ENCODE measurements around the gene KSR1. TPM values are rescaled to one million over a fixed set of nuclear protein-coding genes. Genes with fewer than 3 reads are reported as not detected.

Gene KSR1
- total RNA-seq, 2 donors from 2014 or later: 7.9 to 10.2 TPM

DNA sequence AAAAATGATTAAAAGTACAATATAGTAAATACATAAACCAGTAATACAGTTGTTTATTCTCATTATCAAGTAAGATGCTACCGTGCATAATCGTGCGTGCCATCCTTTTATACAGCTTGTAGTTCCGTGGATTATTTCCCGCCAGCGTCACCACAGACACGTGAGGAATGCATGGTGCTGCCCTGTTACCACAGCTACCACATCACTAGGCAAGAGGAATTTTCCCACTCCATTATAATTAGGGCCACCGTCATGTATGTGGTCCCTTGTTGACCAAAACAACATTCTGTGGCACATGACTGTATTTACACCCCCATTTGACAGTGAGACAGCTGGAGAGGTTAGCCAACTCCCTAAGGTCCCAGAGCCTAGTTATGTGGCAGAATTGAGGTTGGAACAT, 144.2 kb downstream of the KSR1 start:
- Histone ChIP-seq H3K4me1 (peaks cover 0 to 9% of the 10 kb centered on the region in 2 donors), H3K27ac (no peak overlapping the region), H3K36me3 (peaks cover 26% of the 10 kb centered on the region), H3K9me3 (no peaks in the 10 kb centered on the region), H3K4me3 (no peak overlapping the region), H3K27me3 (no peaks in the 10 kb centered on the region)
- TF ChIP-seq CTCF (IDR thresholded peaks at IDR 0.05): no peak
- DNase-seq (ENCODE audit: low spot score): no peak

GRCh38 chr17:27601069-27601974, 145.1 kb downstream of the KSR1 start:
- Histone ChIP-seq H3K4me1 (peaks cover 0 to 9% of the 10 kb centered on the region in 2 donors), H3K27me3 (no peaks in the 10 kb centered on the region), H3K36me3 (peaks cover 35% of the 10 kb centered on the region), H3K4me3 (no peak overlapping the region), H3K9me3 (no peaks in the 10 kb centered on the region), H3K27ac (no peak overlapping the region)
- peak; percentile 84 to 98 for TF ChIP-seq CTCF (IDR thresholded peaks at IDR 0.05)
- peak; percentile 91 for DNase-seq (ENCODE audit: low spot score)

DNA sequence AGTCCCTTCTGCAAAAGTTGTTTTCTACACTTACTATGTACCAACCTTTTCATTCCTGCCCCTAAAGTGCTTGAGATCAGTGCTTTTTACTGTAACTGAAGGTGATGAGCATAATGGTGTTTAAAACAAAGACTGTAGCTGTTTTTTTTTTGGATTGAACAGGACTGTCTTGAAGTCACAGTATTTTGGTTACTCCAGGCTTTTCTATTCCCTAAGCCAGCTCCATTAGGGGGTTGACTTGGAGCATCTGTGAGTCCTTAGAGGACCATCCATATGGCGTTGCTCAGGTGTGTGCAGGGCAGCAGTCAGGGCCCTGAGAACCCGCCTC, 145.7 kb downstream of the KSR1 start:
- no peak for TF ChIP-seq CTCF (IDR thresholded peaks at IDR 0.05)
- no peak for DNase-seq (ENCODE audit: low spot score)
- Histone ChIP-seq H3K27me3 (no peaks in the 10 kb centered on the region), H3K4me3 (no peak overlapping the region), H3K27ac (no peak overlapping the region), H3K36me3 (peaks cover 41% of the 10 kb centered on the region), H3K9me3 (no peaks in the 10 kb centered on the region), H3K4me1 (peaks cover 0 to 9% of the 10 kb centered on the region in 2 donors)

GRCh38 chr17:27602721-27603420, 146.6 kb downstream of the KSR1 start:
- Histone ChIP-seq H3K27me3 (no peaks in the 10 kb centered on the region), H3K9me3 (no peaks in the 10 kb centered on the region), H3K27ac (no peak overlapping the region), H3K36me3 (peaks cover 45% of the 10 kb centered on the region), H3K4me3 (no peak overlapping the region), H3K4me1 (peaks cover 0 to 9% of the 10 kb centered on the region in 2 donors)
- peak; percentile 82 for DNase-seq (ENCODE audit: low spot score)
- peak; percentile 94 to 99 for TF ChIP-seq CTCF (IDR thresholded peaks at IDR 0.05)

- peaks cover 0 to 9% of the 10 kb centered on the region in 2 donors for H3K4me1 ChIP-seq
- H3K4me3 ChIP-seq: no peak overlapping the region
- no peak for DNase-seq (ENCODE audit: low spot score)
- no peaks in the 10 kb centered on the region for H3K27me3 ChIP-seq
- H3K9me3 ChIP-seq: no peaks in the 10 kb centered on the region
- TF ChIP-seq CTCF (IDR thresholded peaks at IDR 0.05): peak in 1 of 2 donors; percentile 22
- no peak overlapping the region for H3K27ac ChIP-seq
- peaks cover 45% of the 10 kb centered on the region for H3K36me3 ChIP-seq
These were observed 147.1 kb downstream of the KSR1 start for GRCh38 chr17:27603421-27603770.
